HepG2 (cell line): Measurements from ENCODE around the gene UBE2L6. TPM values are rescaled to one million over a fixed set of nuclear protein-coding genes. Genes with fewer than 3 reads are reported as not detected.

ENCODE experiments used
- ADNP ChIP-seq: sonication (generic); formaldehyde crosslinking; IDR thresholded peaks from 2 replicates; pipeline ENCODE4 v1.4.0; 2020; ENCODE audit warnings: missing genetic modification reagents
- AKNA ChIP-seq: sonication (generic); formaldehyde crosslinking; IDR thresholded peaks from 2 replicates; pipeline ENCODE4 v1.4.0; 2020; ENCODE audit warnings: missing genetic modification reagents, borderline replicate concordance
- ARNT ChIP-seq: fragments of 450-650 bp; IDR thresholded peaks from 2 replicates; pipeline ENCODE4 v1.6.1; 2017
- CENPBD1 ChIP-seq: sonication (generic); formaldehyde crosslinking; IDR thresholded peaks from 2 replicates; pipeline ENCODE4 v1.8.0; 2022; ENCODE audit warnings: missing genetic modification reagents, low read depth, mild to moderate bottlenecking, borderline replicate concordance
- GLI4 ChIP-seq: sonication (generic); formaldehyde crosslinking; IDR thresholded peaks from 2 replicates; pipeline ENCODE4 v1.5.1; 2020; ENCODE audit warnings: missing genetic modification reagents, mild to moderate bottlenecking, moderate library complexity, borderline replicate concordance
- MBNL3 ChIP-seq: fragments of 250-450 bp; sonication (Bioruptor Pico); conservative IDR thresholded peaks from 2 replicates; pipeline ENCODE4 v1.8.0; 2022; ENCODE audit warnings: mild to moderate bottlenecking, inconsistent platforms
- PHF21A ChIP-seq: sonication (generic); formaldehyde crosslinking; IDR thresholded peaks from 2 replicates; pipeline ENCODE4 v1.5.0; 2020; ENCODE audit warnings: mild to moderate bottlenecking, missing genetic modification reagents
- RBFOX2 ChIP-seq: fragments of 200-400 bp; formaldehyde crosslinking; IDR thresholded peaks from 2 replicates; pipeline ENCODE4 v1.6.1; 2017; ENCODE audit warnings: low read depth, mild to moderate bottlenecking, low read length
- RFXANK ChIP-seq: IDR thresholded peaks from 2 replicates; pipeline ENCODE4 v1.6.1; 2016
- RFXAP ChIP-seq: sonication (generic); formaldehyde crosslinking; IDR thresholded peaks from 2 replicates; pipeline ENCODE4 v1.4.0; 2020; ENCODE audit warnings: missing genetic modification reagents, borderline replicate concordance
- SATB2 ChIP-seq: sonication (generic); formaldehyde crosslinking; IDR thresholded peaks from 2 replicates; pipeline ENCODE4 v1.5.0; 2020; ENCODE audit warnings: missing genetic modification reagents
- SSRP1 ChIP-seq: IDR thresholded peaks from 2 replicates; pipeline ENCODE4 v1.6.1; 2016; ENCODE audit warnings: control low read depth
- STAT6 ChIP-seq: sonication (generic); formaldehyde crosslinking; IDR thresholded peaks from 2 replicates; pipeline ENCODE4 v1.4.0; 2020; ENCODE audit warnings: missing genetic modification reagents, mild to moderate bottlenecking, borderline replicate concordance
- TBP ChIP-seq: sonication (generic); formaldehyde crosslinking; IDR thresholded peaks from 2 replicates; pipeline ENCODE4 v1.5.0; 2020; ENCODE audit warnings: missing genetic modification reagents
- ZBTB33 ChIP-seq: sonication (generic); formaldehyde crosslinking; IDR thresholded peaks from 2 replicates; pipeline ENCODE4 v1.4.0; 2020; ENCODE audit warnings: missing genetic modification reagents
- ZNF101 ChIP-seq: sonication (generic); formaldehyde crosslinking; IDR thresholded peaks from 2 replicates; pipeline ENCODE4 v1.4.0; 2020; ENCODE audit warnings: mild to moderate bottlenecking, low read depth, missing genetic modification reagents, borderline replicate concordance
- ZNF280B ChIP-seq: sonication (generic); formaldehyde crosslinking; IDR thresholded peaks from 2 replicates; pipeline ENCODE4 v1.5.0; 2020; ENCODE audit warnings: missing genetic modification reagents, mild to moderate bottlenecking, borderline replicate concordance
- polyA plus RNA-seq, 8 experiments: library from polyadenylated mRNA; depleted of rRNA in 3 of 8; stranded (reverse) in 7 of 8; unstranded in 1 of 8; fragments of >200 nt; fragmentation: Illumina TruSeq in 4 of 8; extraction: Trizol in 4 of 8; gene quantifications; 2 replicates each; pipeline versions ENCODE4 v1.2.1 to v1.2.3, GENCODE V29; 2011 to 2016; ENCODE audit warnings: low read depth in 4 of 8, missing spikeins in 1 of 8, mixed read lengths in 1 of 8; ENCODE audit not compliant: insufficient read depth in 1 of 8
- total RNA-seq, 5 experiments: library from RNA; depleted of rRNA; stranded (reverse); fragments of >200 nt; fragmentation: Illumina TruSeq; extraction: Trizol; gene quantifications; 2 replicates each; pipeline ENCODE4 v1.2.3, GENCODE V29; 2016; ENCODE audit warnings: low read depth in 1 of 5

UBE2L6 gene
- total and polyA plus RNA-seq, 2 of the 13 experiments (the other 11 are each of a cell fraction or from before 2014, with no cell fraction given), result 30.3 to 30.4 TPM

DNA sequence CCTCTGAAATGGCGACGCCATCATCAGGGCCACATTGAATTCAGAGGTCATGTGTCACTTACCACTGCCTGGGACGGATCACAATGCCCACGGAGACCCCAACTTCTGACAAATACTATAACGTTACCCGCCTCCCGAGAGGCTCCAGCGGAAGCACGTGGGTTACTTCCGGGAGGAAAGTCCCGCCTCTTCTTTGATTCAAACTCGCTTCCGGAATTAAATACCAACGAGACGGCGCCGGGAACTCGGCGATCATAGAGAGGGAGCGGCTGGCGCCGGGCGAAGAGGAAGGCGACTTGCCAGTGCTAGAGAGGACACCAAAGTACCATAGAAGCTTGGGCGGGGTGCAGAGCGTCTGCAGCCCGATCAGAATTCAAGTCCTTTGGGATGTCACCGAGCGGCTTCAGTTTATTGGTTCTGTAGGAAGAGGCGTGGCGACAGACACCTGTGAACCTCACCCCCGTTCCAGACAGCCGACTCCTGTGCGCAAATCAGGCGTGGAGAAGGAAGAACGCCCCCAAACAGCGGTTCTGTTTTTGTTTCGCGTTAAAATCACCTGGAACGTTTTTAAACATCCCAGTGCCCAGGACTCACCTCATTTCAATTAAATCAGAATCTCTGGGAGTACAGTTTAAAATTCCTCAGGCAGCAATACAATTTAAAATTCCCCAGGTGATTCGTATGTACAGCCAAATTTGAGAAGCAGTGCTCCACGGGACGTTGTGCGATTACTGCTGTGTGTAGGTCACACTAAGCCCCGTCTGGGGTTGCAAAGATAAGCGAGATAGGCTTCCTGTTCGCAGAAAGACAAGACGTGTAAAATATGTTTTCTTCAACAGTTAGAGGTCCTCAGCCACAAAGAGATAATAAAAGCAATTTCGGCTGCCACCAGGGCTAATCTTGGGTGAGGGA is 36.6 kb downstream of the UBE2L6 start, which contains the start of gene TIMM10 (continued):
- TF ChIP-seq ZBTB33 (CRISPR knock-in tag), result peak; percentile 18; the same call in 1 of the 2 replicates
- no peak for TF ChIP-seq CENPBD1 (CRISPR knock-in tag)
- 0 out of 2 replicates have a peak, but pooled peaks have one; percentile 48 for TF ChIP-seq SSRP1 (CRISPR knock-in tag)
- peak; percentile 95 for TF ChIP-seq PHF21A
- 0 out of 2 replicates have a peak, but pooled peaks have one; percentile 33 for TF ChIP-seq RBFOX2
- no peak for TF ChIP-seq MBNL3 (CRISPR knock-in tag)
- no peak for TF ChIP-seq ZNF101
- TF ChIP-seq RFXANK (CRISPR knock-in tag), result 0 out of 2 replicates have a peak, but pooled peaks have one; percentile 72
- no peak for TF ChIP-seq STAT6 (CRISPR knock-in tag)
- 0 out of 2 replicates have a peak, but pooled peaks have one; percentile 47 for TF ChIP-seq SATB2
- 0 out of 2 replicates have a peak, but pooled peaks have one; percentile 47 for TF ChIP-seq GLI4 (CRISPR knock-in tag)
- no peak for TF ChIP-seq ARNT
- no peak for TF ChIP-seq ADNP (CRISPR knock-in tag)
- TF ChIP-seq RFXAP, result no peak; the same call in none of the 2 replicates
- TF ChIP-seq ZNF280B (CRISPR knock-in tag), result no peak
- TF ChIP-seq AKNA (CRISPR knock-in tag), result no peak
- TF ChIP-seq TBP (CRISPR knock-in tag), result no peak
